Fibroblast of villous mesenchyme (primary cell): ENCODE results near the gene ISM1. TPM values are rescaled to one million over a fixed set of nuclear protein-coding genes. Genes with fewer than 3 reads are reported as not detected.

Source experiments
- DNase-seq: peaks from one replicate; pipeline ENCODE4 v3.0.0-alpha.2; 2010; ENCODE audit warnings: low read depth
- H3K4me3 ChIP-seq: 2 replicates; pipeline ENCODE4 v1.5.1; 2011; ENCODE audit warnings: low read depth, mild to moderate bottlenecking, low read length
- total RNA-seq: library from RNA; depleted of rRNA; stranded (reverse); fragments of >200 nt; gene quantifications from 2 replicates; pipeline ENCODE4 v1.2.3, GENCODE V29; 2012
- TF ChIP-seq, protein P1 (sequence below): IDR thresholded peaks from 2 replicates; pipeline ENCODE4 v1.5.1; 2012; ENCODE audit warnings: low read depth, mild to moderate bottlenecking, low read length; ENCODE audit not compliant: insufficient read depth

Gene ISM1
- 0.43 and 0.64 TPM in 2 replicates for total RNA-seq

- peak within 1 kb of the TSS; percentile 45 for H3K4me3 ChIP-seq
- DNase-seq, result no peak
- TF ChIP-seq, protein P1, sequence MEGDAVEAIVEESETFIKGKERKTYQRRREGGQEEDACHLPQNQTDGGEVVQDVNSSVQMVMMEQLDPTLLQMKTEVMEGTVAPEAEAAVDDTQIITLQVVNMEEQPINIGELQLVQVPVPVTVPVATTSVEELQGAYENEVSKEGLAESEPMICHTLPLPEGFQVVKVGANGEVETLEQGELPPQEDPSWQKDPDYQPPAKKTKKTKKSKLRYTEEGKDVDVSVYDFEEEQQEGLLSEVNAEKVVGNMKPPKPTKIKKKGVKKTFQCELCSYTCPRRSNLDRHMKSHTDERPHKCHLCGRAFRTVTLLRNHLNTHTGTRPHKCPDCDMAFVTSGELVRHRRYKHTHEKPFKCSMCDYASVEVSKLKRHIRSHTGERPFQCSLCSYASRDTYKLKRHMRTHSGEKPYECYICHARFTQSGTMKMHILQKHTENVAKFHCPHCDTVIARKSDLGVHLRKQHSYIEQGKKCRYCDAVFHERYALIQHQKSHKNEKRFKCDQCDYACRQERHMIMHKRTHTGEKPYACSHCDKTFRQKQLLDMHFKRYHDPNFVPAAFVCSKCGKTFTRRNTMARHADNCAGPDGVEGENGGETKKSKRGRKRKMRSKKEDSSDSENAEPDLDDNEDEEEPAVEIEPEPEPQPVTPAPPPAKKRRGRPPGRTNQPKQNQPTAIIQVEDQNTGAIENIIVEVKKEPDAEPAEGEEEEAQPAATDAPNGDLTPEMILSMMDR, result no peak
Measured at GRCh38 chr20:13220904-13221297, at the start of gene ISM1. Gene ISM1 (plus strand): TSS chr20:13221274. CDS start chr20:13221777, 503 bp downstream.

- DNase-seq, result no peak
- TF ChIP-seq, protein P1, result no peak
- H3K4me3 ChIP-seq, result no peak overlapping the region
Measured at GRCh38 chr20:13173201-13173600, 47.9 kb upstream of the ISM1 start.

- no peak overlapping the region for H3K4me3 ChIP-seq
- TF ChIP-seq, protein P1, result no peak
- DNase-seq, result no peak
Measured at GRCh38 chr20:13174402-13174801, 46.7 kb upstream of the ISM1 start.

GRCh38 chr20:13180986-13181889 lies 39.8 kb upstream of the ISM1 start:
- TF ChIP-seq, protein P1, result no peak
- H3K4me3 ChIP-seq, result no peak overlapping the region
- no peak for DNase-seq

- no peak overlapping the region for H3K4me3 ChIP-seq
- TF ChIP-seq, protein P1, result no peak
- DNase-seq, result no peak
Measured at GRCh38 chr20:13183005-13183404, 38.1 kb upstream of the ISM1 start.

DNA sequence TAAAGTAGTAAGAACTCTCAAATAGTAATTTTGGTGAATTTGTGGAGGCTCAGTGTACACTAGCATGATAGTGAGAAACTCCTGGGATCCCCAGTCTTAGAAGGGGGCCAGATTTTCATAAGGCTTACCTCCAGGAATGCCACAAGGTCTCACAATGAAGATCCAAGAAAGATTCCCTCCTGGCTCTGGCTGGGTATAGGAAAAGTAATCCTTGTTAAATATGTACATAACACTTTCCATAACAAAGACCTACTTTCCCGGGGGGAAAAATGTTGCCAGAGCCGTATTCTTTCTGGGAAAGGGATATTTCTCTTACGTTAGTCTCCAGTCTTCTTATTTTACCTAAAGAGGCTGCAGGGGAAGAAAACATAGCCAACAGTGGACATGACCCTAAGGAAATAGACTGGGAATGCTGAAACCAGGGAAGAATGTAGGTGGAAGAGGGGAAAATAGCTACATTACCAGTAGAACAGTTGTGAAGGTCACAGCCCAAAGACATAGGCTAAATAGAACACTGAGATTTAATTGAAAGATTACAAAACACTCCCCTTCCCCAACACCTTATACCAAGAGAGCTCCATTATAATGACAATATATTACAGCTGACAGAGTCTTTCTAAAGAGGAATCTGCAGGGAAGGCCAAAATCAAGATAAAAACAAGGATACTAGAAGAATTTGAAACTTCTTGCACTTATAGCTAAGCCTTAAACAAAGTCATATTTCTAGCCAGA lies 34.9 kb upstream of the ISM1 start:
- no peak overlapping the region for H3K4me3 ChIP-seq
- TF ChIP-seq, protein P1, result no peak
- no peak for DNase-seq
